Naive thymus-derived CD4-positive, alpha-beta T cell (primary cell): ENCODE data around the gene SPG7. TPM values are rescaled to one million over a fixed set of nuclear protein-coding genes. Genes with fewer than 3 reads are reported as not detected.
A peak's percentile ranks its signal among the peaks of the same experiment; 100 is the strongest.

Experiments
- ATAC-seq: fragments of 150-1000 bp; cut with Tn5 transposase; 2 replicates; pipeline ENCODE4 v1.10.0; 2021; ENCODE audit warnings: mild to moderate bottlenecking, moderate library complexity
- CTCF ChIA-PET: fragments of 350-600 bp; sonication (Branson Sonifier 250); formaldehyde crosslinking; loops from one replicate; lab custom pipeline; 2021; ENCODE audit warnings: antibody characterized with exemption; lab: Charles Lee
- POLR2A ChIA-PET: fragments of 350-600 bp; sonication (Branson Sonifier 250); formaldehyde crosslinking; loops from one replicate; lab custom pipeline; 2021; ENCODE audit warnings: antibody characterized with exemption, inconsistent platforms; lab: Charles Lee
- DNase-seq, 9 donors: peaks; one replicate each; pipeline versions ENCODE4 v3.0.0 to v3.0.0-alpha.2; 2020 to 2022; ENCODE audit warnings: mixed read lengths in 1 of 9
- H3K27ac ChIP-seq: one replicate; pipeline ENCODE4 v1.7.0; 2013; ENCODE audit warnings: mild to moderate bottlenecking, low read depth, low read length, moderate library complexity
- H3K27me3 ChIP-seq, 2 donors: one replicate each; pipeline ENCODE4 v1.7.0; 2013; ENCODE audit warnings: low read length in 2 of 2, mild to moderate bottlenecking in 2 of 2, moderate library complexity in 2 of 2; ENCODE audit not compliant: control insufficient read depth in 2 of 2, insufficient read depth in 2 of 2
- H3K36me3 ChIP-seq, 3 experiments: 1 replicate in 2 of 3; 2 replicates in 1 of 3; pipeline ENCODE4 v1.7.0; 2013; ENCODE audit warnings: low read length in 3 of 3, mild to moderate bottlenecking in 3 of 3, moderate library complexity in 1 of 3; ENCODE audit not compliant: insufficient read depth in 3 of 3, control insufficient read depth in 2 of 3
- H3K4me1 ChIP-seq, 2 donors: one replicate each; pipeline ENCODE4 v1.7.0; 2013; ENCODE audit warnings: low read length in 2 of 2, mild to moderate bottlenecking in 2 of 2, moderate library complexity in 1 of 2; ENCODE audit not compliant: control insufficient read depth in 2 of 2, insufficient read depth in 2 of 2
- H3K4me3 ChIP-seq: 2 replicates; pipeline ENCODE4 v1.7.0; 2013; ENCODE audit warnings: mild to moderate bottlenecking, low read length
- H3K9me3 ChIP-seq, 3 experiments: 1 replicate in 2 of 3; 2 replicates in 1 of 3; pipeline ENCODE4 v1.7.0; 2013; ENCODE audit warnings: low read length in 3 of 3; ENCODE audit not compliant: control insufficient read depth in 2 of 3
- H3K27ac Mint-ChIP-seq, 9 donors: one replicate each; pipeline ENCODE4 v1.8.0; 2020 to 2022; ENCODE audit warnings: mixed read lengths in 9 of 9, mild to moderate bottlenecking in 8 of 9, moderate library complexity in 5 of 9, inconsistent platforms in 2 of 9
- H3K27me3 Mint-ChIP-seq, 5 donors: one replicate each; pipeline ENCODE4 v1.8.0; 2021 to 2022; ENCODE audit warnings: mixed read lengths in 5 of 5, mild to moderate bottlenecking in 1 of 5
- H3K36me3 Mint-ChIP-seq, 5 donors: one replicate each; pipeline ENCODE4 v1.8.0; 2020 to 2022; ENCODE audit warnings: mixed read lengths in 5 of 5, mild to moderate bottlenecking in 3 of 5, inconsistent platforms in 1 of 5
- H3K4me1 Mint-ChIP-seq, 7 donors: one replicate each; pipeline ENCODE4 v1.8.0; 2020 to 2022; ENCODE audit warnings: mixed read lengths in 7 of 7, mild to moderate bottlenecking in 3 of 7, inconsistent platforms in 1 of 7
- H3K4me3 Mint-ChIP-seq, 10 donors: one replicate each; pipeline ENCODE4 v1.8.0; 2020 to 2022; ENCODE audit warnings: mild to moderate bottlenecking in 10 of 10, mixed read lengths in 10 of 10, moderate library complexity in 6 of 10, inconsistent platforms in 2 of 10
- H3K9me3 Mint-ChIP-seq, 11 donors: one replicate each; pipeline ENCODE4 v1.8.0; 2020 to 2022; ENCODE audit warnings: mixed read lengths in 11 of 11, mild to moderate bottlenecking in 4 of 11, inconsistent platforms in 1 of 11, moderate library complexity in 1 of 11
- intact Hi-C, 2 donors: fragments of 100-400 bp; cut with micrococcal nuclease; formaldehyde crosslinking; loops; one replicate each; pipeline ENCODE4 v1.15.1; 2023
- polyA plus RNA-seq, 2 donors: library from polyadenylated mRNA; unstranded; fragments of 300-500 nt; fragmentation: Illumina TruSeq; gene quantifications; one replicate each; pipeline ENCODE4 v1.2.3, GENCODE V29; 2021
- total RNA-seq, 6 experiments: library from RNA in 5 of 6; stranded (reverse) in 5 of 6; gene quantifications; 1 replicate in 5 of 6; 2 replicates in 1 of 6; pipeline ENCODE4 v1.2.3 and lab custom pipeline; 2021 to 2026

Gene SPG7
- total and polyA plus RNA-seq, 7 experiments from 2014 or later, result 48.6 to 181 (median 151) TPM

- intact Hi-C loops, result no loop called here
- CTCF ChIA-PET, result no interaction called here
- DNase-seq (no peak), ATAC-seq (no peak)
- no peaks in the 10 kb centered on the region for H3K4me1 Mint-ChIP-seq
- H3K4me1 ChIP-seq, result no peaks in the 10 kb centered on the region
- POLR2A ChIA-PET, result no interaction called here
- no peak overlapping the region for H3K4me3 Mint-ChIP-seq
- H3K27me3 Mint-ChIP-seq, result peaks cover 0 to 8% (median 0%) of the 10 kb centered on the region in 5 donors
- H3K27me3 ChIP-seq, result no peaks in the 10 kb centered on the region
- no peak overlapping the region for H3K27ac Mint-ChIP-seq
- H3K4me3 ChIP-seq, result no peak overlapping the region
- H3K27ac ChIP-seq, result no peak overlapping the region
- H3K36me3 Mint-ChIP-seq, result no peaks in the 10 kb centered on the region
- peaks cover 0 to 1% (median 0%) of the 10 kb centered on the region in 11 donors for H3K9me3 Mint-ChIP-seq
- H3K9me3 ChIP-seq, result no peaks in the 10 kb centered on the region
- no peaks in the 10 kb centered on the region for H3K36me3 ChIP-seq
Observed at GRCh38 chr16:89581861-89582563, 73.8 kb downstream of the SPG7 start.

GRCh38 chr16:89582614-89583196 is 74.5 kb downstream of the SPG7 start:
- H3K4me1 Mint-ChIP-seq, result no peaks in the 10 kb centered on the region
- POLR2A ChIA-PET, result no interaction called here
- no peaks in the 10 kb centered on the region for H3K27me3 ChIP-seq
- intact Hi-C loops, result no loop called here
- H3K9me3 ChIP-seq, result no peaks in the 10 kb centered on the region
- no peak overlapping the region for H3K27ac ChIP-seq
- H3K36me3 ChIP-seq, result no peaks in the 10 kb centered on the region
- H3K9me3 Mint-ChIP-seq, result no peaks in the 10 kb centered on the region
- H3K4me3 Mint-ChIP-seq, result no peak overlapping the region
- no peaks in the 10 kb centered on the region for H3K36me3 Mint-ChIP-seq
- no peak overlapping the region for H3K27ac Mint-ChIP-seq
- H3K4me3 ChIP-seq, result no peak overlapping the region
- ATAC-seq (no peak), DNase-seq (no peak)
- peaks cover 0 to 2% (median 0%) of the 10 kb centered on the region in 5 donors for H3K27me3 Mint-ChIP-seq
- no peaks in the 10 kb centered on the region for H3K4me1 ChIP-seq
- CTCF ChIA-PET, result no interaction called here

GRCh38 chr16:89583197-89583894 is 75.1 kb downstream of the SPG7 start:
- ChIA-PET POLR2A (no interaction called here), CTCF (no interaction called here)
- H3K9me3 ChIP-seq, result no peaks in the 10 kb centered on the region
- no peak overlapping the region for H3K4me3 ChIP-seq
- Mint-ChIP-seq H3K4me1 (no peaks in the 10 kb centered on the region), H3K27me3 (peaks cover 0 to under 1% (median 0%) of the 10 kb centered on the region in 5 donors), H3K9me3 (no peaks in the 10 kb centered on the region), H3K27ac (no peak overlapping the region), H3K36me3 (no peaks in the 10 kb centered on the region), H3K4me3 (no peak overlapping the region)
- intact Hi-C loops, result no loop called here
- no peak for ATAC-seq
- no peak overlapping the region for H3K27ac ChIP-seq
- DNase-seq, result no peak
- H3K27me3 ChIP-seq, result no peaks in the 10 kb centered on the region
- H3K36me3 ChIP-seq, result no peaks in the 10 kb centered on the region
- no peaks in the 10 kb centered on the region for H3K4me1 ChIP-seq

- Histone ChIP-seq H3K4me3 (no peak overlapping the region), H3K27me3 (no peaks in the 10 kb centered on the region), H3K36me3 (no peaks in the 10 kb centered on the region), H3K9me3 (no peaks in the 10 kb centered on the region), H3K4me1 (no peaks in the 10 kb centered on the region), H3K27ac (no peak overlapping the region)
- Mint-ChIP-seq H3K4me3 (no peak overlapping the region), H3K36me3 (no peaks in the 10 kb centered on the region), H3K9me3 (no peaks in the 10 kb centered on the region), H3K4me1 (no peaks in the 10 kb centered on the region), H3K27ac (no peak overlapping the region), H3K27me3 (no peaks in the 10 kb centered on the region)
- DNase-seq (no peak), ATAC-seq (no peak)
- intact Hi-C loops, result no loop called here
- CTCF ChIA-PET, result no interaction called here
- POLR2A ChIA-PET, result no interaction called here
Observed at GRCh38 chr16:89583895-89584644, 75.9 kb downstream of the SPG7 start.

GRCh38 chr16:89584768-89585549 is 76.8 kb downstream of the SPG7 start:
- ATAC-seq, result no peak
- no peaks in the 10 kb centered on the region for H3K36me3 ChIP-seq
- POLR2A ChIA-PET, result no interaction called here

GRCh38 chr16:89586218-89586617 is 78.0 kb downstream of the SPG7 start:
- Histone ChIP-seq H3K36me3 (no peaks in the 10 kb centered on the region), H3K4me1 (no peaks in the 10 kb centered on the region), H3K27ac (no peak overlapping the region), H3K4me3 (no peak overlapping the region), H3K9me3 (no peaks in the 10 kb centered on the region), H3K27me3 (no peaks in the 10 kb centered on the region)
- H3K4me3 Mint-ChIP-seq, result peak overlapping the region in 1 of 10 donors; percentile 33
- H3K27me3 Mint-ChIP-seq, result no peaks in the 10 kb centered on the region
- peak overlapping the region in 1 of 9 donors; percentile 65 for H3K27ac Mint-ChIP-seq
- intact Hi-C loops, result no loop called here
- DNase-seq (no peak), ATAC-seq (peak; percentile 14)
- no peaks in the 10 kb centered on the region for H3K9me3 Mint-ChIP-seq
- ChIA-PET CTCF (no interaction called here), POLR2A (no interaction called here)
- no peaks in the 10 kb centered on the region for H3K36me3 Mint-ChIP-seq
- no peaks in the 10 kb centered on the region for H3K4me1 Mint-ChIP-seq

More at GRCh38 chr16:89584768-89585549, 76.8 kb downstream of the SPG7 start:
- no peaks in the 10 kb centered on the region for H3K4me1 ChIP-seq
- Mint-ChIP-seq H3K4me3 (no peak overlapping the region), H3K9me3 (no peaks in the 10 kb centered on the region), H3K27ac (peak overlapping the region in 1 of 9 donors; percentile 41), H3K27me3 (no peaks in the 10 kb centered on the region), H3K4me1 (no peaks in the 10 kb centered on the region), H3K36me3 (no peaks in the 10 kb centered on the region)
- no peak overlapping the region for H3K4me3 ChIP-seq
- no peak overlapping the region for H3K27ac ChIP-seq
- H3K27me3 ChIP-seq, result no peaks in the 10 kb centered on the region
- H3K9me3 ChIP-seq, result no peaks in the 10 kb centered on the region
- CTCF ChIA-PET, result no interaction called here
- no peak for DNase-seq
- intact Hi-C loops, result no loop called here
